PC-3 (cell line): Measurements from ENCODE around the gene NSUN2. TPM values are rescaled to one million over a fixed set of nuclear protein-coding genes. Genes with fewer than 3 reads are reported as not detected.

Experiments used
- ATAC-seq: fragments of 200-7000 bp; cut with Tn5 transposase; 2 replicates; pipeline ENCODE4 v1.9.1; 2020; ENCODE audit warnings: mild to moderate bottlenecking, moderate library complexity
- BruUV-seq: library from RNA; stranded (reverse); fragments of 400-500 nt; replicated peaks from 2 replicates; lab custom pipeline; 2021; lab: Mats Ljungman, UMichigan
- CTCF ChIA-PET: fragments of 300-600 bp; sonication (Branson Sonifier 250); formaldehyde crosslinking; loops from one replicate; lab custom pipeline; 2022; ENCODE audit warnings: antibody characterized with exemption; lab: Charles Lee
- POLR2A ChIA-PET: fragments of 300-600 bp; sonication (Branson Sonifier 250); formaldehyde crosslinking; loops from one replicate; lab custom pipeline; 2022; ENCODE audit warnings: antibody characterized with exemption; ENCODE audit not compliant: unreplicated experiment; lab: Charles Lee
- DNase-seq: peaks from one replicate; pipeline ENCODE4 v3.0.0-alpha.2; 2015
- H2AFZ ChIP-seq: fragments of 300-600 bp; sonication (generic); 2 replicates; pipeline ENCODE4 v1.6.0; 2016; ENCODE audit warnings: antibody characterized with exemption, low read length
- H3F3A ChIP-seq: fragments of 300-600 bp; sonication (generic); one replicate; pipeline ENCODE4 v1.6.0; 2017; ENCODE audit warnings: antibody characterized with exemption, low read length, control low read depth, mild to moderate bottlenecking; ENCODE audit not compliant: unreplicated experiment
- H3K27ac ChIP-seq: fragments of 300-600 bp; sonication (generic); 2 replicates; pipeline ENCODE4 v1.5.1; 2016; ENCODE audit warnings: mild to moderate bottlenecking, low read length
- H3K27me3 ChIP-seq: fragments of 300-600 bp; sonication (generic); 2 replicates; pipeline ENCODE4 v1.6.1; 2016; ENCODE audit warnings: low read length, mixed read lengths
- H3K36me3 ChIP-seq: fragments of 300-600 bp; sonication (generic); 2 replicates; pipeline ENCODE4 v1.6.1; 2016; ENCODE audit warnings: low read depth, mixed run types, low read length, mixed read lengths
- H3K4me1 ChIP-seq: fragments of 300-600 bp; sonication (generic); 2 replicates; pipeline ENCODE4 v1.5.1; 2016; ENCODE audit warnings: low read length; ENCODE audit not compliant: insufficient read depth
- H3K4me2 ChIP-seq: fragments of 300-600 bp; sonication (generic); 2 replicates; pipeline ENCODE4 v1.6.0; 2016; ENCODE audit warnings: low read length
- H3K4me3 ChIP-seq: fragments of 300-600 bp; sonication (generic); 2 replicates; pipeline ENCODE4 v1.5.1; 2016; ENCODE audit warnings: mild to moderate bottlenecking, low read length, mixed read lengths
- H3K79me2 ChIP-seq: fragments of 300-600 bp; sonication (generic); 2 replicates; pipeline ENCODE4 v1.6.1; 2017; ENCODE audit warnings: low read length, mixed read lengths
- H3K9ac ChIP-seq: fragments of 300-600 bp; sonication (generic); 2 replicates; pipeline ENCODE4 v1.6.0; 2016; ENCODE audit warnings: mild to moderate bottlenecking, low read length
- H3K9me2 ChIP-seq: fragments of 300-600 bp; sonication (generic); replicated peaks from 2 replicates; pipeline ENCODE4 v1.6.1; 2016; ENCODE audit warnings: mixed run types, low read length, mixed read lengths
- H3K9me3 ChIP-seq: fragments of 300-600 bp; sonication (generic); 2 replicates; pipeline ENCODE4 v1.6.1; 2016; ENCODE audit warnings: low read length, mixed read lengths
- H4K20me1 ChIP-seq: fragments of 300-600 bp; sonication (generic); 2 replicates; pipeline ENCODE4 v1.6.1; 2016; ENCODE audit warnings: low read length, mixed read lengths
- CTCF ChIP-seq: fragments of 300-600 bp; sonication (generic); conservative IDR thresholded peaks from 2 replicates; pipeline ENCODE4 v1.5.1; 2017; ENCODE audit warnings: antibody characterized with exemption, low read depth, mild to moderate bottlenecking, low read length
- EZH2 ChIP-seq: fragments of 300-600 bp; sonication (generic); IDR thresholded peaks from one replicate; pipeline ENCODE4 v1.6.1; 2017; ENCODE audit warnings: antibody characterized with exemption, mild to moderate bottlenecking, low read length; ENCODE audit not compliant: unreplicated experiment
- EZH2phosphoT487 ChIP-seq: fragments of 300-600 bp; sonication (generic); IDR thresholded peaks from 2 replicates; pipeline ENCODE4 v1.6.1; 2018; ENCODE audit warnings: mild to moderate bottlenecking, antibody characterized with exemption, low read length, borderline replicate concordance
- intact Hi-C: fragments of 100-400 bp; cut with micrococcal nuclease; formaldehyde crosslinking; loops from 2 replicates; pipeline ENCODE4 v1.9.0; 2023
- total RNA-seq: library from RNA; depleted of rRNA; stranded (reverse); fragments of >200 nt; gene quantifications from 2 replicates; pipeline ENCODE4 v1.2.3, GENCODE V29; 2014

NSUN2 gene
- total RNA-seq, 1 experiment from 2014 or later: 351 TPM

DNA sequence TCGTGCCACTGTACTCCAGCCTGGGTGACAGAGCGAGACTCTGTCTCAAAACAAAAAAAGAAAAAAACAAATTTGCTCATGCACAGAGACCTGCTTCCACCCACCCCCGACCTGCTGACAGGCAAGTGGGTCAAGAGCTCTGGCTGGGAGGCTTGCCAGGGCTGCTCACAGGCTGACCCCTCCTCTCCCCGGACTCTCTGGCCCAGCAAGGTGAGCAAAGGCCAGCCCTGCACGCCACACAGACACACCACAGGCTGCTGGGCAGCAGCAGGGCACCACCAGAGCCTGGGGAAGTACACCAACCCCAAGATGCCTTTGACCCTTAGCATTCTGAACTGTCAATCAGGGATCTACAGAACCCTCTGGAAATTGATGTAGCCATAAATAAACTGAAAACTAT is 29.2 kb downstream of the NSUN2 start:
- ChIA-PET POLR2A (no interaction called here), CTCF (no interaction called here)

DNA sequence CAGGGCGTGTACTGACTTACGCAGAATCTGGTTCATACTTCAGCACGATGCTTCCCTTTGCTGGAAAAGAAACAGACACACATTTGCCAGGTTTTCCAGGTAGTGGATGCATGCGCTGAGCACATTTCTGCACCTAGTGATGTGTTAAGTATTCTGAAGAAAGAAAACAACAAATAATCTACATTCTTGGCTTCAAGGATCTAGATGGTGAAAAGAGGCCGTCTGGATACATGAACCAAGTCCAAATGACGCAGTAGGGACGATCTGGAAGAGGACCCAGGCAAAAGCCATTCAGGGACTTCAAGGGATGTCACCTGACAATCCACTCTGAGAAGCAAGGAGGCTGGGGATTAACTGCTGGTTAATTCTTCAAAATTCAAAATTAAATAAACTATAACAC is 30.4 kb downstream of the NSUN2 start:
- POLR2A ChIA-PET: no interaction called here
- peaks cover 92% of the 10 kb centered on the region for H3K36me3 ChIP-seq
- no peak overlapping the region for H3K9ac ChIP-seq
- TF ChIP-seq EZH2phosphoT487 (no peak), CTCF (no peak), EZH2 (no peak)
- no peaks in the 10 kb centered on the region for H3K4me1 ChIP-seq
- DNase-seq (no peak), ATAC-seq (no peak)
- no TSS peak for BruUV-seq
- intact Hi-C loops: no loop called here
- H3K27ac ChIP-seq: no peak overlapping the region
- CTCF ChIA-PET: no interaction called here
- H3K27me3 ChIP-seq: no peaks in the 10 kb centered on the region
- no peak overlapping the region for H2AFZ ChIP-seq
- no peaks in the 10 kb centered on the region for H3K79me2 ChIP-seq
- H3K9me2 ChIP-seq: no peaks in the 10 kb centered on the region
- peaks cover 16% of the 10 kb centered on the region; the same call in 1 of the 2 replicates for H4K20me1 ChIP-seq
- no peak overlapping the region for H3K4me3 ChIP-seq
- no peak overlapping the region for H3K4me2 ChIP-seq
- H3F3A ChIP-seq: no peaks in the 10 kb centered on the region
- no peaks in the 10 kb centered on the region for H3K9me3 ChIP-seq

More for the DNA sequence above, 29.2 kb downstream of the NSUN2 start:
- Histone ChIP-seq H3K9me3 (no peaks in the 10 kb centered on the region), H3K4me1 (no peaks in the 10 kb centered on the region), H3K79me2 (no peaks in the 10 kb centered on the region), H2AFZ (no peak overlapping the region), H3K36me3 (peaks cover 93% of the 10 kb centered on the region), H4K20me1 (peaks cover 12% of the 10 kb centered on the region), H3K9ac (no peak overlapping the region), H3K4me3 (no peak overlapping the region), H3K27ac (no peak overlapping the region), H3F3A (no peaks in the 10 kb centered on the region), H3K9me2 (no peaks in the 10 kb centered on the region), H3K27me3 (no peaks in the 10 kb centered on the region), H3K4me2 (no peak overlapping the region)
- TF ChIP-seq EZH2phosphoT487 (no peak), EZH2 (no peak), CTCF (no peak)
- BruUV-seq: no TSS peak
- DNase-seq (no peak), ATAC-seq (no peak)
- intact Hi-C loops: no loop called here

GRCh38 chr5:6601816-6602215 is 31.0 kb downstream of the NSUN2 start:
- Histone ChIP-seq H3K27ac (no peak overlapping the region), H3K4me2 (no peak overlapping the region), H3K36me3 (peaks cover 92% of the 10 kb centered on the region), H3K4me1 (no peaks in the 10 kb centered on the region), H3K79me2 (no peaks in the 10 kb centered on the region), H3K27me3 (no peaks in the 10 kb centered on the region), H3K4me3 (no peak overlapping the region), H3F3A (no peaks in the 10 kb centered on the region), H4K20me1 (peaks cover 16% of the 10 kb centered on the region; the same call in 1 of the 2 replicates), H3K9me2 (no peaks in the 10 kb centered on the region), H3K9ac (no peak overlapping the region), H3K9me3 (no peaks in the 10 kb centered on the region), H2AFZ (no peak overlapping the region)
- CTCF ChIA-PET: no interaction called here
- DNase-seq (no peak), ATAC-seq (no peak)
- TF ChIP-seq EZH2phosphoT487: no peak
- no peak for TF ChIP-seq EZH2
- no peak for TF ChIP-seq CTCF
- no TSS peak for BruUV-seq
- intact Hi-C loops: no loop called here
- POLR2A ChIA-PET: no interaction called here
